HCT116 (cell line): ENCODE data around the gene C1orf159. TPM values are rescaled to one million over a fixed set of nuclear protein-coding genes. Genes with fewer than 3 reads are reported as not detected.

Experiments
- ATAC-seq: fragments of 200-7000 bp; cut with Tn5 transposase; 2 replicates; pipeline ENCODE4 v1.9.1; 2020; ENCODE audit warnings: mild to moderate bottlenecking, moderate library complexity
- BruUV-seq: library from RNA; stranded (reverse); fragments of 400-500 nt; replicated peaks from 2 replicates; lab custom pipeline; 2021; lab: Mats Ljungman, UMichigan
- CTCF ChIA-PET: fragments of 300-600 bp; sonication (Branson Sonifier 250); formaldehyde crosslinking; loops from one replicate; lab custom pipeline; 2021; ENCODE audit warnings: antibody characterized with exemption; lab: Charles Lee
- POLR2A ChIA-PET: fragments of 300-600, 350-600 bp; sonication (Branson Sonifier 250); formaldehyde crosslinking; loops from one replicate; lab custom pipeline; 2021; ENCODE audit warnings: antibody characterized with exemption; lab: Charles Lee
- RAD21 ChIA-PET, 2 experiments: fragments of 300-600 bp; sonication (Branson Sonifier 250); formaldehyde crosslinking; loops; one replicate each; lab custom pipeline; 2023; ENCODE audit warnings: low total read pairs in 2 of 2; ENCODE audit not compliant: uncharacterized antibody in 2 of 2, unreplicated experiment in 2 of 2, low non-redundant PET in 1 of 2; lab: Charles Lee
- DNase-seq: peaks from one replicate; pipeline ENCODE4 v3.0.0-alpha.2; 2010; ENCODE audit warnings: low read depth, low spot score
- H2AFZ ChIP-seq: fragments of 200-600 bp; shearing (Covaris generic), sonication (generic); 2 replicates; pipeline ENCODE4 v1.6.1; 2017; ENCODE audit warnings: low read depth, mixed run types, mixed read lengths, antibody characterized with exemption, low read length; ENCODE audit not compliant: poor library complexity, severe bottlenecking
- H3K27ac ChIP-seq: 2 replicates; pipeline ENCODE4 v1.5.1; 2012; ENCODE audit warnings: low read depth, low read length
- H3K27me3 ChIP-seq: fragments of 200-600 bp; sonication (generic); 2 replicates; pipeline ENCODE4 v1.6.1; 2016; ENCODE audit warnings: mixed run types, low read length, mixed read lengths; ENCODE audit not compliant: insufficient read depth
- H3K36me3 ChIP-seq, 2 experiments: fragments of 200-500 bp in 1 of 2; fragments of 200-600 bp in 1 of 2; sonication (Bioruptor generic) in 1 of 2; sonication (generic) in 1 of 2; 2 replicates each; pipeline versions ENCODE4 v1.5.1 to v1.6.1; 2014 to 2016; ENCODE audit warnings: low read length in 2 of 2, inconsistent platforms in 1 of 2, mixed read lengths in 1 of 2, mixed run types in 1 of 2; ENCODE audit not compliant: insufficient read depth in 2 of 2, control insufficient read depth in 1 of 2
- H3K4me1 ChIP-seq, 2 experiments: fragments of 200-600 bp in 1 of 2; sonication (generic) in 1 of 2; 2 replicates each; pipeline versions ENCODE4 v1.5.1 to v1.6.1; 2012 to 2017; ENCODE audit warnings: low read length in 2 of 2, inconsistent platforms in 1 of 2, mild to moderate bottlenecking in 1 of 2, mixed read lengths in 1 of 2, mixed run types in 1 of 2, moderate library complexity in 1 of 2; ENCODE audit not compliant: insufficient read depth in 2 of 2, control insufficient read depth in 1 of 2
- H3K4me2 ChIP-seq: fragments of 200-600 bp; sonication (generic); 2 replicates; pipeline ENCODE4 v1.6.1; 2017; ENCODE audit warnings: mixed run types, low read length, mixed read lengths
- H3K4me3 ChIP-seq, 2 experiments: fragments of 200-600 bp in 1 of 2; sonication (generic) in 1 of 2; replicated peaks in 1 of 2; 2 replicates each; pipeline ENCODE4 v1.5.1; 2011 to 2016; ENCODE audit warnings: low read length in 2 of 2, control low read depth in 1 of 2, low read depth in 1 of 2, mild to moderate bottlenecking in 1 of 2, mixed read lengths in 1 of 2, mixed run types in 1 of 2
- H3K79me2 ChIP-seq: fragments of 200-600 bp; sonication (generic); 2 replicates; pipeline ENCODE4 v1.6.1; 2017; ENCODE audit warnings: mild to moderate bottlenecking, mixed run types, low read length, moderate library complexity, mixed read lengths; ENCODE audit not compliant: insufficient read depth
- H3K9ac ChIP-seq: fragments of 200-600 bp; sonication (generic); 2 replicates; pipeline ENCODE4 v1.6.1; 2016; ENCODE audit warnings: low read length, mixed read lengths
- H3K9me2 ChIP-seq: fragments of 200-600 bp; sonication (generic), shearing (Covaris generic); 2 replicates; pipeline ENCODE4 v1.6.1; 2017; ENCODE audit warnings: mixed run types, mild to moderate bottlenecking, moderate library complexity; ENCODE audit not compliant: insufficient read depth
- H3K9me3 ChIP-seq, 2 experiments: fragments of 200-500 bp in 1 of 2; fragments of 200-600 bp in 1 of 2; sonication (Bioruptor generic) in 1 of 2; sonication (generic) in 1 of 2; 2 replicates each; pipeline ENCODE4 v1.6.1; 2014 to 2017; ENCODE audit warnings: low read length in 2 of 2, mixed read lengths in 2 of 2, inconsistent platforms in 1 of 2, low read depth in 1 of 2, mild to moderate bottlenecking in 1 of 2, mixed run types in 1 of 2, moderate library complexity in 1 of 2; ENCODE audit not compliant: control insufficient read depth in 1 of 2, insufficient read depth in 1 of 2
- H4K20me1 ChIP-seq: fragments of 200-600 bp; sonication (generic), shearing (Covaris generic); 2 replicates; pipeline ENCODE4 v1.6.1; 2017; ENCODE audit warnings: mixed run types, mild to moderate bottlenecking, moderate library complexity; ENCODE audit not compliant: insufficient read depth
- CTCF ChIP-seq, 3 experiments: fragments of 200-600 bp in 1 of 3; sonication (generic) in 1 of 3; IDR thresholded peaks in 2 of 3; conservative IDR thresholded peaks in 1 of 3; 2 replicates each; pipeline ENCODE4 v1.5.1; 2012 to 2017; ENCODE audit warnings: low read depth in 2 of 3, low read length in 2 of 3, antibody characterized with exemption in 1 of 3, borderline replicate concordance in 1 of 3, control low read depth in 1 of 3, mild to moderate bottlenecking in 1 of 3, mixed read lengths in 1 of 3, mixed run types in 1 of 3, moderate library complexity in 1 of 3; ENCODE audit not compliant: insufficient read depth in 1 of 3
- EZH2 ChIP-seq: fragments of 200-600 bp; sonication (generic); IDR thresholded peaks from 2 replicates; pipeline ENCODE4 v1.6.1; 2017; ENCODE audit warnings: antibody characterized with exemption, mixed run types
- EZH2phosphoT487 ChIP-seq: fragments of 200-600 bp; IDR thresholded peaks from 2 replicates; pipeline ENCODE4 v1.6.1; 2018; ENCODE audit warnings: antibody characterized with exemption, borderline replicate concordance
- JUND ChIP-seq: IDR thresholded peaks from 2 replicates; pipeline ENCODE4 v1.6.1; 2012
- MAX ChIP-seq: IDR thresholded peaks from 2 replicates; pipeline ENCODE4 v1.6.1; 2012
- RAD21 ChIP-seq: IDR thresholded peaks from 2 replicates; pipeline ENCODE4 v1.6.1; 2012; ENCODE audit warnings: low read depth, mild to moderate bottlenecking
- SIN3A ChIP-seq: IDR thresholded peaks from 2 replicates; pipeline ENCODE4 v1.6.1; 2012; ENCODE audit warnings: low read depth
- SP1 ChIP-seq: IDR thresholded peaks from 2 replicates; pipeline ENCODE4 v1.6.1; 2012; ENCODE audit warnings: low read depth
- SRF ChIP-seq: IDR thresholded peaks from 2 replicates; pipeline ENCODE4 v1.6.1; 2012; ENCODE audit warnings: low read depth
- TCF7L2 ChIP-seq: IDR thresholded peaks from 2 replicates; pipeline ENCODE4 v1.7.0; 2011; ENCODE audit warnings: borderline replicate concordance, inconsistent platforms; ENCODE audit not compliant: insufficient read depth, insufficient read length; ENCODE audit errors: extremely low read depth
- YY1 ChIP-seq: IDR thresholded peaks from 2 replicates; pipeline ENCODE4 v1.6.1; 2011; ENCODE audit warnings: low read length, low read depth, moderate library complexity, mild to moderate bottlenecking; ENCODE audit not compliant: insufficient replicate concordance; ENCODE audit errors: extremely low read depth
- ZBTB33 ChIP-seq: IDR thresholded peaks from 2 replicates; pipeline ENCODE4 v1.6.1; 2011; ENCODE audit warnings: mild to moderate bottlenecking, low read length, moderate library complexity; ENCODE audit not compliant: insufficient replicate concordance; ENCODE audit errors: extremely low read depth
- ZNF274 ChIP-seq: fragments of 200-500 bp; sonication (Bioruptor generic); IDR thresholded peaks from 2 replicates; pipeline ENCODE4 v1.6.1; 2014; ENCODE audit warnings: mild to moderate bottlenecking, low read depth, low read length, inconsistent platforms
- intact Hi-C: fragments of 100-400 bp; cut with micrococcal nuclease; formaldehyde crosslinking; loops from 2 replicates; pipeline ENCODE4 v1.10.0; 2022
- total RNA-seq: library from RNA; stranded (reverse); gene quantifications from one replicate; pipeline ENCODE4 v1.2.1, GENCODE V29; 2021; ENCODE audit not compliant: unreplicated experiment

C1orf159 gene
- total RNA-seq, 1 experiment from 2014 or later = 22.7 TPM

GRCh38 chr1:1156140-1157032, 40.5 kb upstream of the C1orf159 start:
- TF ChIP-seq MAX = no peak
- TF ChIP-seq EZH2 = no peak
- no peak for TF ChIP-seq RAD21
- TF ChIP-seq CTCF (IDR thresholded peaks at IDR 0.05 in 2 of 3, conservative IDR thresholded peaks at IDR 0.05 in 1 of 3; ENCODE audit: borderline replicate concordance in 1 of 3, insufficient read depth in 1 of 3, low read depth in 2 of 3, low read length in 2 of 3) = no peak
- Histone ChIP-seq H3K4me1 (peaks cover 11 to 27% of the 10 kb centered on the region in 2 experiments), H3K27ac (no peak overlapping the region; the same call in 1 of the 2 replicates), H3K9me3 (peaks cover 8 to 17% of the 10 kb centered on the region in 2 experiments; a peak in 2 of 4 replicates), H3K9ac (no peak overlapping the region), H3K36me3 (no peaks in the 10 kb centered on the region), H3K27me3 (no peaks in the 10 kb centered on the region), H4K20me1 (no peaks in the 10 kb centered on the region), H3K4me2 (peak overlapping the region; percentile 28; the same call in 1 of the 2 replicates), H3K4me3 (no peak overlapping the region), H3K79me2 (no peaks in the 10 kb centered on the region), H3K9me2 (no peaks in the 10 kb centered on the region), H2AFZ (no peak overlapping the region)
- POLR2A ChIA-PET = interaction anchor here (0.7 kb wide), 1 partner anchor 63 kb away, joined by 4 read pairs; no protein-coding TSS in a partner anchor
- DNase-seq (no peak), ATAC-seq (no peak)
- intact Hi-C loops = no loop called here
- CTCF ChIA-PET = no interaction called here
- RAD21 ChIA-PET = no interaction called here
- BruUV-seq = no TSS peak

GRCh38 chr1:1155258-1155657, 39.4 kb upstream of the C1orf159 start:
- H3K27ac ChIP-seq = no peak overlapping the region
- ATAC-seq (no peak), DNase-seq (no peak)
- no peaks in the 10 kb centered on the region for H3K36me3 ChIP-seq
- no peak overlapping the region for H2AFZ ChIP-seq
- ChIA-PET RAD21 (no interaction called here), POLR2A (no interaction called here), CTCF (no interaction called here)
- peaks cover 11 to 30% of the 10 kb centered on the region in 2 experiments for H3K4me1 ChIP-seq
- H3K9me3 ChIP-seq = peaks cover 8 to 17% of the 10 kb centered on the region in 2 experiments; a peak in 2 of 4 replicates
- no peak overlapping the region for H3K9ac ChIP-seq
- no TSS peak for BruUV-seq
- H3K27me3 ChIP-seq = no peaks in the 10 kb centered on the region
- intact Hi-C loops = no loop called here
- H3K4me3 ChIP-seq = no peak overlapping the region
- no peaks in the 10 kb centered on the region for H3K79me2 ChIP-seq
- H4K20me1 ChIP-seq = no peaks in the 10 kb centered on the region
- H3K4me2 ChIP-seq = no peak overlapping the region
- H3K9me2 ChIP-seq = no peaks in the 10 kb centered on the region
- TF ChIP-seq SRF (no peak), EZH2phosphoT487 (no peak), TCF7L2 (no peak), SP1 (no peak), SIN3A (no peak), YY1 (no peak), RAD21 (no peak), EZH2 (no peak), JUND (no peak), MAX (no peak), ZNF274 (no peak), ZBTB33 (no peak)
